Middle frontal gyrus (tissue), 1 donor: Measurements from ENCODE around the gene DUSP3.
A peak's percentile ranks its signal among the peaks of the same experiment; 100 is the strongest.

Experiments
- DNase-seq: peaks from one replicate; pipeline ENCODE4 v3.0.0-alpha.2; 2015; ENCODE audit warnings: low spot score; ENCODE audit errors: extremely low spot score

DUSP3 gene

GRCh38 chr17:43733956-43734355 lies 44.8 kb downstream of the DUSP3 start:
- DNase-seq = no peak

GRCh38 chr17:43732958-43733357 lies 45.8 kb downstream of the DUSP3 start:
- DNase-seq = no peak

- DNase-seq = no peak
These were observed 50.7 kb downstream of the DUSP3 start for GRCh38 chr17:43728081-43728480.

- DNase-seq = no peak
These were observed 54.9 kb downstream of the DUSP3 start for GRCh38 chr17:43723697-43724359.

GRCh38 chr17:43722870-43723665 lies 55.7 kb downstream of the DUSP3 start:
- no peak for DNase-seq

GRCh38 chr17:43722269-43722619 lies 56.5 kb downstream of the DUSP3 start:
- DNase-seq = no peak

- no peak for DNase-seq
These were observed 57.1 kb downstream of the DUSP3 start for GRCh38 chr17:43721537-43722268.

GRCh38 chr17:43720311-43721060 lies 58.3 kb downstream of the DUSP3 start:
- peak; percentile 57 for DNase-seq

GRCh38 chr17:43719578-43719977 lies 59.2 kb downstream of the DUSP3 start:
- no peak for DNase-seq

GRCh38 chr17:43718544-43718943 lies 60.2 kb downstream of the DUSP3 start:
- DNase-seq = no peak

GRCh38 chr17:43717913-43718312 lies 60.9 kb downstream of the DUSP3 start:
- DNase-seq = no peak
